ENCODE data around the gene PSTPIP1. TPM values are rescaled to one million over a fixed set of nuclear protein-coding genes. Genes with fewer than 3 reads are reported as not detected.

Gene PSTPIP1
- total and polyA plus RNA-seq, 2 donors from 2014 or later: 2.2 to 22.1 TPM

DNA sequence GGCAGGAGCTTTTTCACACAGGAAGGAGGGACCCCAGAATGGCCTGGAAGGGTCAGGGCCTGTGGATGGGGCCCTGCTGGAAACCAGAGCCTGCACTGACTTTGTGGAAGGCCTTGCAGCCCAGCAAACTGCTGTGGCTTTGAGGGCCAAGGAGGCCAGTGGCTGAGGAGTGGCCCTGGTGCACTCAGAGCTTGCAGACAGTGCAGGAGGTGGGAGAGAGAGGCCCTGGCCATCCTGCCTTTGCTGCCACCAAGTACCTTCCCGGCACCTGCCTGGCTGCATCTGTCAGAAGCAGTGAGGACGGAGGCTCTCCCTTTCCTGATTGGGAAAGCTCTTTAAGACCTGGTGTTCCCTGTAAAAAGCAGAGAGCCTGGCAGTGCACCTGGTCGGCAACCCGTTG, 6.4 kb downstream of the PSTPIP1 start:
- intact Hi-C loops (cut with DNase I): no loop called here
- no peak overlapping the region for H3K9ac ChIP-seq (ENCODE audit: low read length in 3 of 3)
- H3K4me1 ChIP-seq (ENCODE audit: control insufficient read depth in 2 of 3, insufficient read depth in 2 of 3, low read depth in 1 of 3, low read length in 3 of 3): no peaks in the 10 kb centered on the region
- FAIRE-seq (no peak), DNase-seq (peak in 1 of 5 donors; percentile 50)
- no peaks in the 10 kb centered on the region for H3K9me3 ChIP-seq (ENCODE audit: control insufficient read depth in 2 of 3, insufficient read depth in 1 of 3, low read length in 3 of 3)
- H3K36me3 ChIP-seq (ENCODE audit: control insufficient read depth in 2 of 3, insufficient read depth in 3 of 3, low read length in 3 of 3): no peaks in the 10 kb centered on the region
- no peak overlapping the region for H3K4me3 ChIP-seq (ENCODE audit: low read length in 3 of 3)
- TF ChIP-seq, protein P1, sequence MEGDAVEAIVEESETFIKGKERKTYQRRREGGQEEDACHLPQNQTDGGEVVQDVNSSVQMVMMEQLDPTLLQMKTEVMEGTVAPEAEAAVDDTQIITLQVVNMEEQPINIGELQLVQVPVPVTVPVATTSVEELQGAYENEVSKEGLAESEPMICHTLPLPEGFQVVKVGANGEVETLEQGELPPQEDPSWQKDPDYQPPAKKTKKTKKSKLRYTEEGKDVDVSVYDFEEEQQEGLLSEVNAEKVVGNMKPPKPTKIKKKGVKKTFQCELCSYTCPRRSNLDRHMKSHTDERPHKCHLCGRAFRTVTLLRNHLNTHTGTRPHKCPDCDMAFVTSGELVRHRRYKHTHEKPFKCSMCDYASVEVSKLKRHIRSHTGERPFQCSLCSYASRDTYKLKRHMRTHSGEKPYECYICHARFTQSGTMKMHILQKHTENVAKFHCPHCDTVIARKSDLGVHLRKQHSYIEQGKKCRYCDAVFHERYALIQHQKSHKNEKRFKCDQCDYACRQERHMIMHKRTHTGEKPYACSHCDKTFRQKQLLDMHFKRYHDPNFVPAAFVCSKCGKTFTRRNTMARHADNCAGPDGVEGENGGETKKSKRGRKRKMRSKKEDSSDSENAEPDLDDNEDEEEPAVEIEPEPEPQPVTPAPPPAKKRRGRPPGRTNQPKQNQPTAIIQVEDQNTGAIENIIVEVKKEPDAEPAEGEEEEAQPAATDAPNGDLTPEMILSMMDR (IDR thresholded peaks at IDR 0.05; ENCODE audit: borderline replicate concordance, extremely low read depth, insufficient read depth): no peak
- no peaks in the 10 kb centered on the region for H3K27me3 ChIP-seq (ENCODE audit: control insufficient read depth, insufficient read depth, low read length)
- no peak overlapping the region for H3K27ac ChIP-seq (ENCODE audit: low read depth in 2 of 2, low read length in 2 of 2)

GRCh38 chr15:77001966-77002365, 7.0 kb downstream of the PSTPIP1 start:
- TF ChIP-seq, protein P1 (IDR thresholded peaks at IDR 0.05; ENCODE audit: borderline replicate concordance, extremely low read depth, insufficient read depth): no peak
- Histone ChIP-seq H3K9ac (ENCODE audit: low read length in 3 of 3) (no peak overlapping the region), H3K36me3 (ENCODE audit: control insufficient read depth in 2 of 3, insufficient read depth in 3 of 3, low read length in 3 of 3) (no peaks in the 10 kb centered on the region), H3K4me1 (ENCODE audit: control insufficient read depth in 2 of 3, insufficient read depth in 2 of 3, low read depth in 1 of 3, low read length in 3 of 3) (no peaks in the 10 kb centered on the region), H3K4me3 (ENCODE audit: low read length in 3 of 3) (no peak overlapping the region), H3K27ac (ENCODE audit: low read depth in 2 of 2, low read length in 2 of 2) (no peak overlapping the region), H3K9me3 (ENCODE audit: control insufficient read depth in 2 of 3, insufficient read depth in 1 of 3, low read length in 3 of 3) (no peaks in the 10 kb centered on the region), H3K27me3 (ENCODE audit: control insufficient read depth, insufficient read depth, low read length) (no peaks in the 10 kb centered on the region)
- peak in 1 of 5 donors; percentile 59 for DNase-seq
- FAIRE-seq: no peak
- intact Hi-C loops (cut with DNase I): no loop called here

GRCh38 chr15:77002436-77002835, 7.5 kb downstream of the PSTPIP1 start:
- Histone ChIP-seq H3K27ac (ENCODE audit: low read depth in 2 of 2, low read length in 2 of 2) (no peak overlapping the region), H3K4me3 (ENCODE audit: low read length in 3 of 3) (no peak overlapping the region), H3K9me3 (ENCODE audit: control insufficient read depth in 2 of 3, insufficient read depth in 1 of 3, low read length in 3 of 3) (no peaks in the 10 kb centered on the region), H3K36me3 (ENCODE audit: control insufficient read depth in 2 of 3, insufficient read depth in 3 of 3, low read length in 3 of 3) (no peaks in the 10 kb centered on the region), H3K4me1 (ENCODE audit: control insufficient read depth in 2 of 3, insufficient read depth in 2 of 3, low read depth in 1 of 3, low read length in 3 of 3) (no peaks in the 10 kb centered on the region), H3K27me3 (ENCODE audit: control insufficient read depth, insufficient read depth, low read length) (no peaks in the 10 kb centered on the region), H3K9ac (ENCODE audit: low read length in 3 of 3) (no peak overlapping the region)
- DNase-seq (no peak), FAIRE-seq (no peak)
- intact Hi-C loops (cut with DNase I): no loop called here
- TF ChIP-seq, protein P1 (IDR thresholded peaks at IDR 0.05; ENCODE audit: borderline replicate concordance, extremely low read depth, insufficient read depth): no peak
